GM12878 (cell line): ENCODE results near the gene CORO1C. TPM values are rescaled to one million over a fixed set of nuclear protein-coding genes. Genes with fewer than 3 reads are reported as not detected.

ENCODE experiments used
- ATAC-seq: fragments of 200-7000 bp; cut with Tn5 transposase; 3 replicates; pipeline ENCODE4 v1.9.1; 2020; ENCODE audit warnings: mild to moderate bottlenecking, moderate library complexity
- BruUV-seq: library from RNA; stranded (reverse); fragments of 400-500 nt; replicated peaks from 2 replicates; lab custom pipeline; 2021; lab: Mats Ljungman, UMichigan
- CTCF ChIA-PET: fragments of 300-600 bp; sonication (Branson Sonifier 250); formaldehyde crosslinking; extraction: SDS; loops from one replicate; lab custom pipeline; 2021; ENCODE audit warnings: inconsistent platforms; lab: Yijun Ruan, JAX
- POLR2A ChIA-PET: fragments of 350-600 bp; formaldehyde crosslinking; extraction: SDS; loops from one replicate; lab custom pipeline; 2021; ENCODE audit warnings: inconsistent platforms; lab: Charles Lee
- RAD21 ChIA-PET: fragments of 300-600 bp; sonication (Branson Sonifier 250); formaldehyde crosslinking; loops from one replicate; lab custom pipeline; 2023; ENCODE audit warnings: antibody characterized with exemption; ENCODE audit not compliant: unreplicated experiment; lab: Charles Lee
- SMC1A ChIA-PET: fragments of 300-600 bp; sonication (Branson Sonifier 250); formaldehyde crosslinking; loops from one replicate; lab custom pipeline; 2023; ENCODE audit not compliant: unreplicated experiment, uncharacterized antibody; lab: Charles Lee
- DNase-seq: peaks from one replicate; pipeline ENCODE4 v3.0.0-alpha.2; 2011; ENCODE audit warnings: low read depth, low spot score
- FAIRE-seq: peaks from 3 replicates; lab custom pipeline; 2011; peaks lifted over from hg19 to GRCh38; lab: Jason Lieb, UNC
- H2AFZ ChIP-seq: 2 replicates; pipeline ENCODE4 v1.6.0; 2011; ENCODE audit warnings: low read depth, low read length, control low read depth; ENCODE audit not compliant: control insufficient read depth
- H3K27ac ChIP-seq: 2 replicates; pipeline ENCODE4 v1.5.1; 2011; ENCODE audit warnings: control low read depth; ENCODE audit not compliant: control insufficient read depth, insufficient read depth
- H3K27me3 ChIP-seq, 2 experiments: replicated peaks in 1 of 2; 2 replicates each; pipeline versions ENCODE4 v1.6.0 to v1.6.1; 2011; ENCODE audit warnings: low read length in 1 of 2; ENCODE audit not compliant: control insufficient read depth in 2 of 2, insufficient read depth in 2 of 2
- H3K36me3 ChIP-seq, 2 experiments: 2 replicates each; pipeline ENCODE4 v1.5.1; 2011; ENCODE audit warnings: low read length in 1 of 2; ENCODE audit not compliant: control insufficient read depth in 2 of 2, insufficient read depth in 2 of 2
- H3K4me1 ChIP-seq: 2 replicates; pipeline ENCODE4 v1.6.1; 2011; ENCODE audit warnings: mild to moderate bottlenecking, low read length, moderate library complexity, mixed read lengths; ENCODE audit not compliant: control insufficient read depth, insufficient read depth
- H3K4me2 ChIP-seq: 2 replicates; pipeline ENCODE4 v1.6.0; 2011; ENCODE audit warnings: control low read depth; ENCODE audit not compliant: control insufficient read depth, insufficient read depth
- H3K4me3 ChIP-seq: fragments of 200-600 bp; sonication (generic); 2 replicates; pipeline ENCODE4 v1.5.1; 2016
- H3K79me2 ChIP-seq: 2 replicates; pipeline ENCODE4 v1.6.0; 2011; ENCODE audit warnings: low read length; ENCODE audit not compliant: control insufficient read depth, insufficient read depth
- H3K9ac ChIP-seq: 2 replicates; pipeline ENCODE4 v1.8.0; 2011; ENCODE audit warnings: low read length, control low read depth, mixed read lengths; ENCODE audit not compliant: control insufficient read depth, insufficient read depth
- H3K9me3 ChIP-seq: replicated peaks from 3 replicates; pipeline ENCODE4 v1.5.1; 2011; ENCODE audit warnings: mild to moderate bottlenecking, low read length; ENCODE audit not compliant: control insufficient read depth, insufficient read depth
- H4K20me1 ChIP-seq: 2 replicates; pipeline ENCODE4 v1.6.0; 2011; ENCODE audit not compliant: control insufficient read depth, insufficient read depth
- ASH2L ChIP-seq: fragments of 300-600, 200-600 bp; sonication (generic); IDR thresholded peaks from 2 replicates; pipeline ENCODE4 v1.6.1; 2017; ENCODE audit warnings: low read depth, mild to moderate bottlenecking, borderline replicate concordance
- EZH2 ChIP-seq: IDR thresholded peaks from 2 replicates; pipeline ENCODE4 v1.6.1; 2012; ENCODE audit warnings: low read depth, mild to moderate bottlenecking, control low read depth, inconsistent platforms, low read length, borderline replicate concordance; ENCODE audit not compliant: control insufficient read depth
- HDGF ChIP-seq: fragments of 450-650 bp; IDR thresholded peaks from 2 replicates; pipeline ENCODE4 v1.6.1; 2016; ENCODE audit warnings: antibody characterized with exemption
- IKZF2 ChIP-seq, 2 experiments: fragments of 450-650 bp; IDR thresholded peaks; 2 replicates each; pipeline ENCODE4 v1.6.1; 2017; ENCODE audit warnings: mild to moderate bottlenecking in 2 of 2, moderate library complexity in 2 of 2
- NFYA ChIP-seq: IDR thresholded peaks from 2 replicates; pipeline ENCODE4 v1.6.1; 2011; ENCODE audit warnings: low read depth, mild to moderate bottlenecking, low read length, improper control_type of control experiment, borderline replicate concordance
- NRF1 ChIP-seq: conservative IDR thresholded peaks from 2 replicates; pipeline ENCODE4 v1.6.1; 2011; ENCODE audit warnings: mild to moderate bottlenecking, low read depth, low read length, improper control_type of control experiment
- RAD51 ChIP-seq: fragments of 450-650 bp; IDR thresholded peaks from 2 replicates; pipeline ENCODE4 v1.6.1; 2016; ENCODE audit warnings: moderate library complexity, mild to moderate bottlenecking, inconsistent platforms
- SP1 ChIP-seq: IDR thresholded peaks from one replicate; pipeline ENCODE4 v1.6.1; 2011; ENCODE audit warnings: low read depth, low read length
- SUZ12 ChIP-seq: fragments of 200-600 bp; sonication (generic); IDR thresholded peaks from one replicate; pipeline ENCODE4 v1.6.1; 2018; ENCODE audit warnings: antibody characterized with exemption, mild to moderate bottlenecking; ENCODE audit not compliant: unreplicated experiment
- TCF7 ChIP-seq: IDR thresholded peaks from 2 replicates; pipeline ENCODE4 v1.6.1; 2014; ENCODE audit warnings: antibody characterized with exemption, borderline replicate concordance
- WRNIP1 ChIP-seq: IDR thresholded peaks from 2 replicates; pipeline ENCODE4 v1.6.1; 2011; ENCODE audit warnings: low read depth, low read length, improper control_type of control experiment, borderline replicate concordance
- ZBED1 ChIP-seq: IDR thresholded peaks from 2 replicates; pipeline ENCODE4 v1.6.1; 2016; ENCODE audit warnings: borderline replicate concordance
- ZBTB11 ChIP-seq: fragments of 450-650 bp; formaldehyde crosslinking; IDR thresholded peaks from 2 replicates; pipeline ENCODE4 v1.5.0; 2022; ENCODE audit warnings: mild to moderate bottlenecking, missing genetic modification characterization
- ZBTB4 ChIP-seq: fragments of 450-650 bp; formaldehyde crosslinking; IDR thresholded peaks from 2 replicates; pipeline ENCODE4 v1.4.0; 2022; ENCODE audit warnings: mild to moderate bottlenecking, moderate library complexity
- WGBS: methylation state at CpG from one replicate; pipeline ENCODE4 v1.1.6; 2016; ENCODE audit warnings: low lambda C conversion rate; ENCODE audit not compliant: insufficient replicate concordance, insufficient coverage; ENCODE audit errors: missing lambda C conversion rate; 5-methylcytosine and 5-hydroxymethylcytosine counted together
- in situ Hi-C: fragments of 300-500 bp; cut with MboI; formaldehyde crosslinking; loops from 9 replicates; pipeline ENCODE4 v1.14.3; 2018; ENCODE audit warnings: mixed read lengths
- intact Hi-C: fragments of 100-400 bp; cut with micrococcal nuclease; formaldehyde crosslinking; loops from one replicate; pipeline ENCODE4 v1.14.2; 2022; ENCODE audit not compliant: unreplicated experiment
- polyA plus RNA-seq, 11 experiments: library from polyadenylated mRNA; depleted of rRNA in 4 of 11; unstranded in 6 of 11; stranded (reverse) in 5 of 11; fragments of >200 nt; fragmentation: Nextera tagmentation in 4 of 11; fragmentation: Illumina TruSeq in 1 of 11; extraction: Ambion mirVana in 4 of 11; extraction: Trizol in 1 of 11; gene quantifications; 1 replicate in 1 of 11; 2 replicates in 10 of 11; pipeline versions ENCODE4 v1.2.1 to v1.2.3, GENCODE V29; 2011 to 2016; ENCODE audit warnings: inconsistent platforms in 2 of 11, missing spikeins in 2 of 11, low read depth in 1 of 11
- total RNA-seq, 4 experiments: library from RNA; depleted of rRNA in 3 of 4; stranded (reverse); fragments of >200 nt in 3 of 4; fragmentation: Illumina TruSeq in 1 of 4; extraction: Trizol in 1 of 4; gene quantifications; 2 replicates each; pipeline versions ENCODE4 v1.2.1 to v1.2.3, GENCODE V29; 2013 to 2021

CORO1C gene
- total and polyA plus RNA-seq, 10 of the 15 experiments (the other 5 are each of a cell fraction or from before 2014, with no cell fraction given), result 52.7 to 254 (median 171) TPM

DNA sequence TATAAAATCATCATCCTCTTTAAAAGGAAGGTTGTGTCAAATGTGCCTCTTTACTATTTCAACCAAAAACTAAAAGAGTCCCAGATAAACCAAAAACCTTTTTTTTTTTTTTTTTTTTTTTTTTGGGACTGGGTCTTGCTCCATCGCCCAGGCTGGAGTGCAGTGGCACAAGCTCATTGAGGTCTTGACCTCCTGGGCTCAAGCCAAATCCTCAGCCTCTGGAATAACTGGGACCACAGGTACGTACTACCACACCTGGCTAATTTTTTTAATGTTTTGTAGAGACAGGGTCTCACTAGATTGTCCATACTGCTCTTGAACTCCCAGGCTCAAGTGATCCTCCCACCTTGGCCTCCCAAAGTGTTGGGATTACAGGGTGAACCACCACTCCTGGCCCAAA is 81.2 kb downstream of the CORO1C start:
- 88% methylated on average over 2 of the region's 2 CpGs for WGBS
- Histone ChIP-seq H2AFZ (no peak overlapping the region), H3K27me3 (no peaks in the 10 kb centered on the region), H3K9me3 (no peaks in the 10 kb centered on the region), H3K4me2 (no peak overlapping the region), H3K27ac (no peak overlapping the region), H4K20me1 (no peaks in the 10 kb centered on the region), H3K4me3 (no peak overlapping the region), H3K4me1 (no peaks in the 10 kb centered on the region), H3K79me2 (no peaks in the 10 kb centered on the region), H3K9ac (no peak overlapping the region), H3K36me3 (peaks cover 18 to 51% of the 10 kb centered on the region in 2 experiments)
- FAIRE-seq (no peak), ATAC-seq (no peak), DNase-seq (no peak)
- POLR2A ChIA-PET, result interaction anchor here (0.6 to 0.9 kb wide), 3 partner anchors 10 to 123 kb away, joined by 3 to 8 read pairs (median 4); no protein-coding TSS in a partner anchor
- BruUV-seq, result no TSS peak
- CTCF ChIA-PET, result interaction anchor here (0.6 to 3.0 kb wide), 4 partner anchors 14 to 779 kb away, joined by 3 to 13 read pairs (median 4); no protein-coding TSS in a partner anchor
- RAD21 ChIA-PET, result interaction anchor here (1.3 to 1.9 kb wide), 2 partner anchors 14 to 16 kb away, joined by 6 to 8 read pairs; partner anchors contain the start of gene SELPLG
- intact Hi-C loops (no loop called here), in situ Hi-C loops (no loop called here)
- SMC1A ChIA-PET, result interaction anchor here (0.6 to 6.5 kb wide), 7 partner anchors 9 to 251 kb away, joined by 3 to 41 read pairs (median 3); partner anchors contain the start of gene SELPLG
- no peak for TF ChIP-seq ASH2L
- no peak for TF ChIP-seq NRF1
- TF ChIP-seq ZBTB4 (CRISPR knock-in tag), result no peak
- TF ChIP-seq IKZF2 (IDR thresholded peaks at IDR 0.05), result no peak
- TF ChIP-seq RAD51, result no peak
- no peak for TF ChIP-seq TCF7
- TF ChIP-seq WRNIP1, result no peak
- no peak for TF ChIP-seq SP1
- TF ChIP-seq SUZ12, result no peak
- TF ChIP-seq EZH2, result no peak
- TF ChIP-seq ZBED1, result no peak
- no peak for TF ChIP-seq ZBTB11
- no peak for TF ChIP-seq NFYA
- no peak for TF ChIP-seq HDGF
